Neuronal stem cell (in vitro differentiated cells): ENCODE measurements around the gene GPATCH2. TPM values are rescaled to one million over a fixed set of nuclear protein-coding genes. Genes with fewer than 3 reads are reported as not detected.

Experiments used
- DNase-seq: peaks from one replicate; pipeline ENCODE4 v3.0.0-alpha.2; 2013; ENCODE audit warnings: low spot score
- H2AFZ ChIP-seq: one replicate; pipeline ENCODE4 v1.6.1; 2013; ENCODE audit warnings: mild to moderate bottlenecking, low read length, inconsistent platforms
- H2AK5ac ChIP-seq: 2 replicates; pipeline ENCODE4 v1.6.1; 2013; ENCODE audit warnings: low read depth, mild to moderate bottlenecking, inconsistent platforms, low read length, moderate library complexity, mixed read lengths
- H2BK120ac ChIP-seq: 2 replicates; pipeline ENCODE4 v1.6.1; 2013; ENCODE audit warnings: low read depth, mild to moderate bottlenecking, inconsistent platforms, low read length, moderate library complexity, mixed read lengths
- H2BK12ac ChIP-seq: one replicate; pipeline ENCODE4 v1.6.1; 2013; ENCODE audit warnings: low read length, inconsistent platforms
- H2BK15ac ChIP-seq: 2 replicates; pipeline ENCODE4 v1.6.1; 2013; ENCODE audit warnings: mild to moderate bottlenecking, low read length, inconsistent platforms, mixed read lengths
- H2BK5ac ChIP-seq: one replicate; pipeline ENCODE4 v1.6.1; 2013; ENCODE audit warnings: inconsistent platforms, mild to moderate bottlenecking, low read length, moderate library complexity
- H3K14ac ChIP-seq: one replicate; pipeline ENCODE4 v1.6.1; 2013; ENCODE audit warnings: low read length, inconsistent platforms
- H3K18ac ChIP-seq: 2 replicates; pipeline ENCODE4 v1.6.1; 2013; ENCODE audit warnings: low read length, inconsistent platforms
- H3K23ac ChIP-seq: 2 replicates; pipeline ENCODE4 v1.6.1; 2013; ENCODE audit warnings: low read depth, mild to moderate bottlenecking, mixed read lengths, low read length, inconsistent platforms; ENCODE audit not compliant: poor library complexity
- H3K27ac ChIP-seq: replicated peaks from 3 replicates; pipeline ENCODE4 v1.5.1; 2013; ENCODE audit warnings: low read length, inconsistent platforms
- H3K27me3 ChIP-seq, 3 experiments: 2 replicates each; pipeline ENCODE4 v1.6.1; 2013; ENCODE audit warnings: low read length in 3 of 3, mild to moderate bottlenecking in 2 of 3, inconsistent platforms in 1 of 3, low read depth in 1 of 3, mixed read lengths in 1 of 3, moderate library complexity in 1 of 3; ENCODE audit not compliant: control insufficient read depth in 3 of 3, insufficient read depth in 3 of 3
- H3K36me3 ChIP-seq, 2 donors: replicated peaks in 1 of 2; 2 replicates each; pipeline ENCODE4 v1.6.1; 2013; ENCODE audit warnings: low read length in 2 of 2; ENCODE audit not compliant: control insufficient read depth in 2 of 2, insufficient read depth in 2 of 2
- H3K4ac ChIP-seq: 2 replicates; pipeline ENCODE4 v1.6.1; 2013; ENCODE audit warnings: inconsistent platforms, mild to moderate bottlenecking, low read length, moderate library complexity
- H3K4me1 ChIP-seq, 2 donors: 1 replicate in 1 of 2; 2 replicates in 1 of 2; pipeline ENCODE4 v1.6.1; 2013; ENCODE audit warnings: low read length in 2 of 2, low read depth in 1 of 2; ENCODE audit not compliant: control insufficient read depth in 2 of 2, insufficient read depth in 1 of 2
- H3K4me2 ChIP-seq: one replicate; pipeline ENCODE4 v1.6.1; 2013; ENCODE audit warnings: mild to moderate bottlenecking, low read length, inconsistent platforms; ENCODE audit not compliant: insufficient read depth, poor library complexity, severe bottlenecking
- H3K4me3 ChIP-seq, 2 donors: 2 replicates each; pipeline ENCODE4 v1.5.1; 2013; ENCODE audit warnings: low read length in 2 of 2, mild to moderate bottlenecking in 2 of 2, inconsistent platforms in 1 of 2, moderate library complexity in 1 of 2
- H3K79me1 ChIP-seq: one replicate; pipeline ENCODE4 v1.6.1; 2013; ENCODE audit warnings: low read depth, mild to moderate bottlenecking, inconsistent platforms, low read length, moderate library complexity
- H3K9ac ChIP-seq: one replicate; pipeline ENCODE4 v1.6.1; 2013; ENCODE audit warnings: mild to moderate bottlenecking, low read depth, low read length, inconsistent platforms; ENCODE audit not compliant: poor library complexity
- H3K9me3 ChIP-seq, 2 donors: replicated peaks in 1 of 2; 2 replicates each; pipeline versions ENCODE3 to v1.6.1; 2013; ENCODE audit warnings: low read length in 2 of 2, mild to moderate bottlenecking in 2 of 2, inconsistent platforms in 1 of 2, low read depth in 1 of 2, mixed read lengths in 1 of 2, moderate library complexity in 1 of 2; ENCODE audit not compliant: control insufficient read depth in 2 of 2, insufficient read depth in 1 of 2
- H4K8ac ChIP-seq: one replicate; pipeline ENCODE4 v1.6.1; 2013; ENCODE audit warnings: low read depth, mild to moderate bottlenecking, inconsistent platforms, low read length, moderate library complexity
- H4K91ac ChIP-seq: one replicate; pipeline ENCODE4 v1.6.1; 2013; ENCODE audit warnings: low read length, low read depth, mild to moderate bottlenecking, inconsistent platforms; ENCODE audit not compliant: poor library complexity
- WGBS, 2 donors: extraction: QIAGEN DNeasy Blood & Tissue Kit; methylation state at CpG; one replicate each; pipeline ENCODE4 v1.1.7; 2013; ENCODE audit warnings: missing lambda C conversion rate in 2 of 2, mixed read lengths in 1 of 2; ENCODE audit not compliant: insufficient read length in 2 of 2, insufficient replicate concordance in 1 of 2; ENCODE audit errors: extremely low coverage in 2 of 2; 5-methylcytosine and 5-hydroxymethylcytosine counted together
- polyA plus RNA-seq, 2 experiments: library from polyadenylated mRNA; stranded (reverse); fragments of 200-250 nt; gene quantifications; one replicate each; pipeline ENCODE4 v1.2.3, GENCODE V29; 2013

The GPATCH2 gene
- polyA plus RNA-seq (2013, experiment 1 of 2): 14.1 TPM
- polyA plus RNA-seq (2013, experiment 2 of 2): 14.6 TPM

- Histone ChIP-seq H3K23ac (no peak within 1 kb of the TSS), H2BK15ac (no peak within 1 kb of the TSS), H3K9ac (peak within 1 kb of the TSS; percentile 78), H2BK120ac (no peak within 1 kb of the TSS), H2AFZ (peak within 1 kb of the TSS; percentile 91), H2BK5ac (no peak within 1 kb of the TSS), H3K4me2 (peak within 1 kb of the TSS; percentile 56), H3K9me3 (no peaks in the 10 kb centered on the region), H2BK12ac (no peak within 1 kb of the TSS), H3K27me3 (no peaks in the 10 kb centered on the region), H3K14ac (no peak within 1 kb of the TSS), H2AK5ac (no peak within 1 kb of the TSS), H4K91ac (no peak within 1 kb of the TSS), H3K18ac (peak within 1 kb of the TSS; percentile 88), H3K4me1 (peaks cover 2 to 7% of the 10 kb centered on the region in 2 donors), H3K36me3 (no peaks in the 10 kb centered on the region), H3K4me3 (peak within 1 kb of the TSS; percentile 82 to 95), H3K79me1 (no peaks in the 10 kb centered on the region), H4K8ac (no peak within 1 kb of the TSS), H3K27ac (no peak within 1 kb of the TSS), H3K4ac (no peak within 1 kb of the TSS)
- no CpG with 5 or more reads among the region's 42 CpGs for WGBS, 2 donors
- peak; percentile 90 for DNase-seq
Observed at GRCh38 chr1:217630711-217631591, at the start of gene GPATCH2, which contains the start of gene SPATA17. TSS of gene GPATCH2 (minus strand) at chr1:217631090. CDS start at chr1:217630971, 119 bp downstream. TSS of gene SPATA17 (plus strand) at chr1:217631344. CDS start at chr1:217631379, 35 bp downstream.

GRCh38 chr1:217674028-217674729, 43.3 kb upstream of the GPATCH2 start:
- no CpG with 5 or more reads among the region's 4 CpGs for WGBS, 2 donors
- H3K4me2 ChIP-seq: no peak overlapping the region
- H4K8ac ChIP-seq: no peak overlapping the region
- H3K4ac ChIP-seq: peak overlapping the region; percentile 37
- DNase-seq: no peak
- H2AK5ac ChIP-seq: no peak overlapping the region
- H3K4me3 ChIP-seq: no peak overlapping the region
- H3K27ac ChIP-seq: no peak overlapping the region
- H2BK120ac ChIP-seq: no peak overlapping the region
- no peaks in the 10 kb centered on the region for H3K36me3 ChIP-seq
- no peaks in the 10 kb centered on the region for H3K9me3 ChIP-seq
- peak overlapping the region; percentile 56 for H3K14ac ChIP-seq
- H2BK12ac ChIP-seq: no peak overlapping the region
- H3K4me1 ChIP-seq: no peaks in the 10 kb centered on the region
- H2BK15ac ChIP-seq: no peak overlapping the region
- no peak overlapping the region for H2AFZ ChIP-seq
- no peak overlapping the region for H4K91ac ChIP-seq
- no peak overlapping the region for H3K23ac ChIP-seq
- peak overlapping the region; percentile 72 for H3K9ac ChIP-seq
- H3K27me3 ChIP-seq: no peaks in the 10 kb centered on the region
- no peak overlapping the region for H2BK5ac ChIP-seq
- H3K79me1 ChIP-seq: no peaks in the 10 kb centered on the region
- H3K18ac ChIP-seq: peak overlapping the region; percentile 28

GRCh38 chr1:217673387-217673786, 42.5 kb upstream of the GPATCH2 start:
- no peaks in the 10 kb centered on the region for H3K4me1 ChIP-seq
- H2BK5ac ChIP-seq: no peak overlapping the region
- H3K27ac ChIP-seq: no peak overlapping the region
- H2AFZ ChIP-seq: no peak overlapping the region
- no peak overlapping the region for H2BK15ac ChIP-seq
- no peaks in the 10 kb centered on the region for H3K27me3 ChIP-seq
- DNase-seq: no peak
- no peak overlapping the region for H3K9ac ChIP-seq
- no peak overlapping the region for H2BK12ac ChIP-seq
- H3K4ac ChIP-seq: no peak overlapping the region
- no peak overlapping the region for H3K23ac ChIP-seq
- H3K79me1 ChIP-seq: no peaks in the 10 kb centered on the region
- no peaks in the 10 kb centered on the region for H3K36me3 ChIP-seq
- WGBS, 2 donors: no CpG with 5 or more reads among the region's 2 CpGs
- no peak overlapping the region for H2AK5ac ChIP-seq
- no peak overlapping the region for H3K4me3 ChIP-seq
- no peak overlapping the region for H3K18ac ChIP-seq
- H4K8ac ChIP-seq: no peak overlapping the region
- no peak overlapping the region for H3K4me2 ChIP-seq
- H3K14ac ChIP-seq: no peak overlapping the region
- no peak overlapping the region for H4K91ac ChIP-seq
- H2BK120ac ChIP-seq: no peak overlapping the region
- H3K9me3 ChIP-seq: no peaks in the 10 kb centered on the region
